ENCODE results near the gene GRID1.

The GRID1 gene

DNA sequence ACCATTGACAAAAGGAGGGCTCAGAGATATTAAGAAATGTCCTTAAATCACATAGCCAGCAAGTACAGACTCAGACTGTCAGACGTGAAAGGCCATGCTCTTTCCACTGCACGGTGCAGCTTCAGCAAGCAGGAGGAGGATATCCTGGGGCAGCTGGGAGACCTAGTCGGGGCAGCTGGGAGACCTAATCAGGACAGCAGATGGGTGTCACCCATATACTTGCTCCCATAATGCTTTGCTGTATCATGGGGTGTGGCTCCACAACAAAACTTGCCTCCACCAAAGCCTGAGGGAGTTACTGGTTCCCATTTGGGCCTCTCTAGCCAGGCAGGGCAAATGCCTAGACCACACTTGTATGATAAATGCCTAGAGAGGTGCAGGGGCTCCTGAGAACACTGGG lies 55.4 kb downstream of the GRID1 start:
- DNase-seq = no peak

DNA sequence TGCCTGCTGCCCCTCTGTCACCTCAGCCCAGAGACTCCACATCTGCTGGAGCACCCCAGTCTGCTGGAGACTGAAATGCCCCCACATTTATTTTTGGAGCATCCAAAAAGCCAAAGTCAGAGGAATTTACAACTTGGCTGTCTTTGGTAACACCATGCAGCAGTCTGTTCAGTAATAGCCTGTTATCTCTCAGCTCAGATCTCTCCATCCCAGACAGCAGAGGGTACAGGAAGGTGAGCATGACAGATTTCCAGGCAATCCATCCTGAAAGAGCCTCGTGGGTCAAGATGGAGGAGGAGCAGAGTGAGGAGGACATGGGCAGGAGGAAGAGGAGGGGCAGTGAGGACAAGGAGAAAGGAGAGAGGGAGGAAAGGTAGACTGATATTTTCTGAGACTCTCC lies 55.9 kb downstream of the GRID1 start:
- DNase-seq = no peak

DNA sequence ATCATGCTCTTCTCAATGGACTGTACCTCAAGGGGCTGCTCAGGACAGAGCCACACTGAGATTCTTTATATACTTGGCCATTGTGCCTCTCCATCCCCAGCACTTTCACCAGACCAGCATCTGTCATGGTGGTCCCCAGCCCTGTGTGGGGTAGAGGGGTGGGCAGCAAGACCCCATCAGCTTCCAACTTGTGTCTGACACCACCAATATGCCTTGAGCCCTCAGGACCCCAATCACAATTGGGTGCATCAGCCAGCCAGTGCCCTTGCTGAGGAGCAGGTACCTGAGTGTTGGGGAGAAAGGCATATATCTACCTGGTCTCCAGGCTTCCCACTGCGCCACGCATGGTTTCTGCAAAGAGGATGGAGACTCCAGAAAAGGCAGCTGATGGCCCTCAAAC lies 56.3 kb downstream of the GRID1 start:
- no peak for DNase-seq

DNA sequence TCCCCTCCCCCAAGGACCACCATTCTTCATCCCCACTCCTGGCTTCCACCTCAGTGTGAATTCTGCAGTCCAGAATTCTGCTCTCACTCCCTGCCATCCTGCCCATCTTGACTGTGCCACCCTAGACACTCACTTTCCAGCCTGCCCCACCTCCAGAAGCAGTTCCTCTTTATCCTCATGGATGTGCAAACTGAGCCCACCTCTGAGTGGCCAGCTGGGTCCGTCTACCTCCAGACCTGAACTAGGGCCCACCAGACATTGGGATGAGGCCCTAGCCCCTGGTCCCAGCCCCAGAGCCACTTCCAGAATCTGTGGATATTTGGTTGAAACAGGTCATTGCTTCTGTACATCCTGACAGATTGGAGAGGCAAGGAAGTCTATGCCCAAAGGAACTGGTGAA lies 58.5 kb downstream of the GRID1 start:
- DNase-seq = no peak

DNA sequence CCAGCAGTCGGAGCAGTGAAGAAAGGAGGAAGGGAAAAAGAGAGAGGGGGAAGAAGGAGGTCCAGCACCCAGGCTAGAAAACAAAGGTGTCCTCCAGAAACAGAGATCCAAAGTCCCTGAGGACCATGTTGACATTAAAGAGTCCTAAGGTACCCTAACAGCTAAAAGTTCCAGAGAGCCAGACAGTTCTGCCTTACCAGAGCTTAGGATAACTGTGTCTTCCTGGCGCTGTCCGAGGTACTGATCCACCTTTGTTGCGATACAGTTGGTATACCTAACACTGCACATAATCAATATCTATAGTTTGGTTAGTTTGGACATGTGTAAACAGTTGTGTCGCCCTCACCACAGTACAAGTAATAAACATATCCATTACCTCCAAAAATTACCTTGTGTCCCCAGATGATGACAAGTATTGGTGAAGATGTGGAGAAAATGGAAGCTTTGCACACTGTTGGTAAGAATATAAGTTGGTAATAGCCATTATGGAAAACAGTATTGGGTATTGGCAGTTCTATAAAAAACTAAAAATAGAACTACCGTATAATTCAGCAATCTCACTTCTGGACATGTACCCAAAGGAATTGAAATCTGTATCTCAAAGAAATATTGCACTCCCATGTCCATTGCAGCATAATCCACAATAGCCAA lies 59.8 kb downstream of the GRID1 start:
- no peak for DNase-seq

DNA sequence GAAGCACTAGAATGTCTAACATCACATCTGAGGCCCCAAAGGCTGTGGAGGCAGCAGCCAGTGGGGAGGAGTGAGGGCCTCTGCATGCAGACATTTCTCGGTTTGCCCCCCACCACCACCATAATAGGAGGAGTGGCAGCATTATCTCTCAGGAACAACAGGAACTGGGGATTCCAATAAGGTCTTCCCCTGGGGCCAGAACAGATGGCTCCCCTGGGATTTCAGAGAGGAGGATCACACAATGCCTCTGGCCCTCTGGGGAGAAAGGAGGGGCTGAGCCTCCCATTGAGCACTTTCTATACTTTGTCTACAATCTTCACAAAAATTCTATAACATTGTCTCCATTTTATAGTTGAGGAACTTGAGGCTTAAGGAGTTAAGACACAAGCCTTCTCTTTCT lies 61.1 kb downstream of the GRID1 start:
- peak in 1 of 2 experiments; percentile 31 for DNase-seq

DNA sequence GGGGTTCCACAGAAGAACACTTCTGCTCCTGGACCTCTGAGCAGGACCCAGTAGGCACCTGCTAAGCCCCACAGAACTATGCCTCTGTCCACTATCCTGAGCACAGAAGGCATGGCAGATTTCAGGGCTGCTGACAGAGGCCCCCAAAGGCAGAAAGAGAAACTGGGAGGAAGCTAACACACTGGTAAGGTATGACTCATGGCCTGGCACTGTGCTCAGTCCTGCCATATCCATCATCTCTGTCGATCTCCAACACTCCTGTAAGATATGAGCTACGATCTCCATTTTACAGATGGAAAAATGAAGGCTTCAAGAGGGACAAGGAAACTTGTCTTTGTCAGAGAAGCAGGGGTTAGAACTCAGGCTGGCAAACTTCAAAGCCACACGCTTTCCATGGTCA lies 62.2 kb downstream of the GRID1 start:
- no peak for DNase-seq

DNA sequence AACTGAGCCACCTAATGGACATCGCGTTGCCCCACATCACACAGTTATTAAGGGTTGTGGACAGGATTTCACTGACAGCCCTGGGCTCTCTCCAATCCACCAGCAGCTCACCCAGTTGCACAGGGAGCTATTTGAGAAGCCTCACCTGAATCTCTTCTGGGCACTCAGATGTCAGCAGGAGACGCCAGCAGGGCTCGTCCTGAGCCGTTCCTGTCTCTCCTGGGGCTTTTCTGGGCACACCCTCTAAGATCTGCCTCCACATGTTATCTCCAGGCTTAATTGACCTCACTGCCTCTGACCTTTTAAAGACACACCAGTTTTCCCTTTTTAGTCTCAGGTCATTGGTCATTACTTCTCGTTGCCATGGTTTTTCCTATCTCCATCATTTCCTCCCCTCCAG lies 63.0 kb downstream of the GRID1 start:
- no peak for DNase-seq

DNA sequence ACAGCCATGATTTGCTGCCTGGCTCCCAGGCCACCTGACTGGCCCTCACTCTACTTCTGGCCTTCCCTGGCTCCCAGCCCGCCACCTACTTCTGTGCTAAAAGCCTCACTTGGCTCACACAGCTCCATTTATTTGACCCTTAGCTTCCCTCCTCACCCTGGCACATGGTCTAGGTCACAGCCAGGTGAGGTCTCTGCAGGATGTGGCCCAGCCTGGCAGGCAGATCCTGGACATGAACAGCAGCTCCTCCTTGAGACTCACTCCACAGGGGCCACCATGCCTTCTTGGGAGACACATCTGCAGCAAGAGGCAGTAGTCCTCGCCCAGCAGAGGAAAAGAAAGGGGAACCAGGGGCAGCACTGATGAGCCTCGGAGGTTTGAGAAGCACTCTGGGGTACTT lies 64.6 kb downstream of the GRID1 start:
- DNase-seq = no peak

DNA sequence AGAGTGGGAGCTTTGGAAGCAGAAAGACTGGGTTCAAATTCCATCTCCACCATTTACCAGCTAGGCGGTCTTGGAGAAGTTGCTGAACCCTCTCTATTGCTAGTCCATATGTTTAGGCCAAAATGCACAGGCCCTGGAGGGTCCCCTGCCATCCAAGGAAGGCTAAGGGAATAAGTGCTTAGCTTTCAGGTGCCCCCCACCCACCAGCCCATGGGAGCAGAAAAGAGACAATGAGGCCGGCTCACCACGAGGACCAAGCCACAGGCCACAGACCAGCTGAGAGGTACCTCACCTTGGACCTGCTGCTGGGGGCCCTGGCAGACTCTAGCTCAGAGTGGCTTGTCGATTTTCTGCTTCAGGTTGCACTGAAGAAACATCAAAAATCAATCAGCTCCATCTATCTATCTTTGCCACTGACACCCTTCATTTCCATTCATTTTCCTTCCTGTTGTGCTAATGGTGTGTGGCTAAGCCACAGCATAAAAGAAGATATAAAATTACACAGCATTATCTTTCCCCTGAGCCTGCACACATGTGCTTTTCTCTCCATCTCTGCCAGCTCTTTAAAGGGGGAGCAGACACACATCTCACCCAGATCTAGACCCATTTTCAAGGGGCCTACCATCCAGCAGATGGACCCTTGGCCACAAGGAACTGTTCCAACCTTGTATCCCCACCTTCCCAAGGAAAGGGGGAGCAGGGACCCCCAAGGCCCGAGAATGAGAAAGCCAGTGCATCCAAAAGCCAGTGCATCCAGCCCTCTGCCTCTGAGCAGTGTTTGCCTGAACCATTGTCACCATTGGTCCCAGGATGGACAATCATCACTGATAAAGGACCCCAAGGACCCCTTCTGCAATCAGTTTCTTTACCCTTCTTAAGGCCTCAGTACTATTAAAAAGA lies 65.4 kb downstream of the GRID1 start:
- DNase-seq = no peak

DNA sequence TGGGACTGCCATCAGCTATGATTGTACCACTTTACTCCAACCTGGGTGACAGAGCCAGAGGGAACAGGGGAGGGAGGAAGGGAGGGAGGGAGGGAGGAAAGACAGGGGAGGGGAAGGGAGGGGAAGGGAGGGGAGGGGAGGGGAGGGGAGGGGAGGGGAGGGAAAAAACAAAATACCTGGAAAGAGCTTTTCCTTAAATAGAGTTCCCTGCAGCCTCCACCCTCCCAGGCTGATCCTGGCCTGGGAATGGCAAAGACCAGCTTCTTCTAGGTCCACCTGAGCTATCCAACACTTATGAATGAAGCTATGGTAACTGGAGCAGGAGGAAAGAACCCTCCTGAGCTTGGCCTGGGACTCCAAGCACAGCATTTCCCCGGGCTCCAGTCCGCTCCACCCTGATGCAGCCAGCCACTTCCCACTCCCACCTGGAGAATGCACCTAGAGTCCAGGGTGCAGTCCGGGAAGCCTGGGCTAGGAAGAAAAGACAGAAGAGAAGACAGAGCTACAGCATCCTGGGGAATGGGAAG lies 66.1 kb downstream of the GRID1 start:
- DNase-seq = no peak

DNA sequence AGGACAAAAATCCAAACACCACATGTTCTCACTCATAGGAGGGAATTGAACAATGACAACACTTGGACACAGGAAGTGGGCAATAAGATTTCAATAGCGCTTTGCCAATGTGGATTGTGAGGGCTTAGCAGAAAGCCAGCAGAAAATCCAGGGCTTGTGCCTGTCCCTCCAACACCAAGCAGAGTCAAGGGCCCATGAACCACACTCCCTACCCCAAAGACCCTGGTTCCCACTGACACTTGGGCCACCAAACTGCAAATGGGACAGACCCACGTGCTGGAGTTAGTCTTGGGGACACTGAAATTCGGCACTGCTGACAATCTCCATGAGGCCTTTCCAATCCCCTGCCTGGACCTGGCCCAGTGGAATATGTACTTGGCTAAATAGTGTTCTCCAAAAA lies 67.0 kb downstream of the GRID1 start:
- no peak for DNase-seq

DNA sequence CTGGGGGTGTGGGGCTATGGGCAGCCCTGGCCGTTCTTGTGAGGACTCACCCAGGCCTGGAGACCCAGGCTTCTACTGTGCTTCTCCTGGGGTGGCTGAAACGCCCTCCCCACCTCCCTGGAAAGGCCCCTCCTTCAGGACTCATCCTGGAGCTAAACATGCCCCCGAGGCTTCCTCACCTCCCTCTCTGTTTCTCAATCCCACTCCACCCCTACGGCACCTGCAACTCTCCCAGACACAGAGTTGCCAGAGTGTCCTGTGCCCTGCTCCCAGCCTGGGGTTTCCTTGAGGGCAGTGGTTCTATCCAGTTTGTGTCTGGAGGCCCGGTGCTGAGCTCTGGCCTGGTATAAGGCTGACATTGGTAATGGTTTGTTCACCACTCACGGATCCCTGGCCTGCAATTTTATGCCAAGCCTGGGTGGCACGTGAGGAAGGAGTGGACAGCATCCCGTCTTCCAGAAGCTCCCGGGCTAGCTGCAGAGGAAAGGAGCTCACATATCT lies 68.0 kb downstream of the GRID1 start:
- no peak for DNase-seq

DNA sequence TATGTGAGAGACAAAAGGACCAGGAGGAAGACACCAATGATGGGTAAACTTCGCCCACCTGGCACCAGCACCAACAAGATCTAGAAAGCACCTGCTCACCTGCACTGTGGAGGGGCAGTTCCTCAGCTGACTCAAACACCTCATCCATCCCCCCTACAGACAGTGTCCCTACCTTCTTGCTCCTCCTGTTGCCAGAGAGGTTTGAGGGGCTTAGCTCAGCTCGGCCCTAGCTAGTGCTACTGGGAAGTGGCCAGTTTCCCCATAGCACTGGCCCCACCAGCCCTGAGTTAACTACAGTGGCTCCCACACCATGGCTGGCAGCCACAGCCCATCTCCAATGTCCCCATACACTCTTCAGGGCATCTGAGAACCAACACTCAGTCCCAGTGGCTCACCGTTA lies 70.8 kb downstream of the GRID1 start:
- DNase-seq = no peak

DNA sequence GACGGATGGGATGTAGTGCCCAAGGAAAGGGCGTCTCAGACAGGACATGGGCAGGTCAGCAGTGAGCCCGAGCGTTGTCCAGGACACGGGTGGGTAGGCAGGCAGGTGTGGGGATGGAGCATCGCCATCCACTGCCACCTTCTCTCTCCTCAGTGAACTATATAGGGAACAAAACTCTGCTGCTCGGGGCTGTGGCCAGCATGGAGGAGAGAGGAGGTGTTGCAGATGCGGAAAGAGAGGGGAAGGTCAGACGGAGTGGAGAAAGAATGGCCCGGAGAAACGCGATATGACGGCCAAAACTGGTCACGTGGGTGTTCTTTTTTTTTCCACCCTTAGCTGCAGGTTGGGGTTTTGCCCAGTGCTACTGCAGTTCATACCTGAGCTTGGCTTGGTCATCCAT lies 71.2 kb downstream of the GRID1 start:
- DNase-seq = no peak

DNA sequence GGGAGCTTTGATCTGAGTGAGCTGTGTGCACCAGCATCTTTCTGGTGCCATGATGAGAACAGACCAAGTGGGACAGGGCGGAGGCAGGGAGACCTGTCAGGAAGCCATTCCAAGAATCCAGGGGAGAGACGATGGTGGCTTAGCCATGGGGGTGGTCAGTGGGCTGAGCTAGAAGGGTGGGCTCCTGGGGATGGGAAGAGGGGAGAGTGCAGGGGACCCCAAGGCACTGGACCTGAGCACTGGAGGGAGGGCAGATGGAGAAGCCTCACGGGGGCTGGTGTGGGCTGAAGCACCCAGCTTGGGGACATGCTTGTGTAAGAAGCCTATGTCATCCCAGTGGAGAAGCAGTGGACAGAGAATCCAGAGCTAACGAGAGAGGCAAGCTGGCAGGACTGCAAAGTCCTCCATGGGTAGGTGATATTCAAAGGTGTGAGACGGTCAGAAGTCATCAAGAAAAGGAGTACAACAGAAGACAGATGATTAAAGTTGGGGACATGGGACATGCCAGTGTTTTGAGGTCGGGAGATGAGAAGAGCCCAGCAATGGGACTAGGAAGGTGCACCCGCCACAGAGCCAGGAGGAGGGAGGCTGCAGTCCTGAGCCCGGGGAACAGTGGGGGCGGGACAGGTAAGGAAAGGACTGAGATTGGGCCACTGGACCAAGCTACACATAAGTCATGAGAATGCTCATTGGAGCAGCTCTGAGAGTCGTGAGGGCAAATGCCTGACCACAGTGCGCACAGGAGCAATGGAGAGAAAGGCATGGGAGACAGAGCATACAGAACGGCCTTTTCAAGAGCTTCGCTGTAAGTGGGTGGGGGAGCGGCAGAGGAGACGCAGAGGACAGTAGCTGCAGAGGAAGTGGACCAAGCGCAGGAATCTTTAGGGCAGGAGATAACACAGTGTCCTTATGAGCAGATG lies 72.0 kb downstream of the GRID1 start:
- no peak for DNase-seq

DNA sequence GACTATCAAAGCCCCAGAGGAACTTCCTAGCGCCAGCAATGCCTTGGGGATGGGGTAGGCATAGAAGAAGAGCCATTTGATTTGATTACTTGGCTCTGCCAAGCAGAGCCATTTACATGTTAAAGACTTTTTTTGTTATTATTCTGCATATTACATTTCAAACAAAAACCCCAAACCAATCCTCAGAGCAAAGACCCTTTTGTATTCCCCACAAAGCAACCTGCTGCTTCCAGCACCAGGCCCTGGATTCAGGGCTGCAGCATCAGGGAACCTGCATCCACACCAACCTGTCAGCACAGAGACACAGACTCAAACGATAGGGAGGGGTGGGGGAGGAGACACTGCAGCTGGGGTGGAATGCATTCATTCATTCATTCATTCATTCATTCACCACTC lies 73.2 kb downstream of the GRID1 start:
- no peak for DNase-seq

DNA sequence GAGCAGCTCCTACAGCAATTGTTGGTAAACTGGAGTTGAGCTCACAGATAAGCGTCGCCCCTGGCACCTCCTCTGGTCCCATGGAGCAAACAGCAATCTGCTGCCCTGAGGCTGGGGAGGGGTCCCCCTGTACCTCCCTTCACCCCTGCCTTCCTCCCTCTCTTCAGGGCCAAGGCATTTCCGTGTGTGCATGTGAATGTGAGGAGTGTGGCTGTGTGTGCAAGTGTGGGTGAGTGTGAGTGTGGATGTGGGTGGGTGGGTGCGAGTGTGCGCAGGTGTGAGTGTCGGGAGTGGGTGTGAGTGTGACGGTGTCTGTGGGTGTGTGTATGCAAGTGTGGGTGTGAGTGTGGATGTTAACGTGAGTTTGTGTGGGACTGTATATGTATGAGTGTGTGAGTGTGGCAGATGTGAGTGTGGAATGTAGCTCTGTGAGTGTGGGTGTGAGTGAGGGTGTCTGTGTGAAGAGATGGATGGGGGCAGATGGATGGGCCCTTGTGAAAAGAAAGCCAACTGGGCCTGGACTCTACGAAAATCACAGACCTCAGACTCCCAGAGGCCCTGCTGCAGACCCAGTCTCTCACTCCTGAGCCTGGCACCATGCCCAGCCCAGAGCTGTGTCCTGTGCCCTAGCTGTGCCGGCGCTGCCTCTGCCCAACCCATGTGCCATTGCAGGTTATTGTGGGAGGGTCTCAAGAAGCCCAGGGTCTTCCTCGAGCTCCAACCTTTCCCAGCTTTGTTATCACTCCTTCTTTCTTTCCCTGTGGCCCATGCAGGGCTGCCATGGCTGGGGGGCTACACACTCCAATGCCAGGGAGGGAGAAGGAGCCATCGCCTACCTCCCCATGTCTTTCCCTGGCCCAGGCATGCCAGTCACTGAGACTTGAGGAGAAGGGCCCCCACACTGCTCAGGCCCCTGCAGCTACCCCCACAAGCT lies 73.9 kb downstream of the GRID1 start:
- DNase-seq = no peak

DNA sequence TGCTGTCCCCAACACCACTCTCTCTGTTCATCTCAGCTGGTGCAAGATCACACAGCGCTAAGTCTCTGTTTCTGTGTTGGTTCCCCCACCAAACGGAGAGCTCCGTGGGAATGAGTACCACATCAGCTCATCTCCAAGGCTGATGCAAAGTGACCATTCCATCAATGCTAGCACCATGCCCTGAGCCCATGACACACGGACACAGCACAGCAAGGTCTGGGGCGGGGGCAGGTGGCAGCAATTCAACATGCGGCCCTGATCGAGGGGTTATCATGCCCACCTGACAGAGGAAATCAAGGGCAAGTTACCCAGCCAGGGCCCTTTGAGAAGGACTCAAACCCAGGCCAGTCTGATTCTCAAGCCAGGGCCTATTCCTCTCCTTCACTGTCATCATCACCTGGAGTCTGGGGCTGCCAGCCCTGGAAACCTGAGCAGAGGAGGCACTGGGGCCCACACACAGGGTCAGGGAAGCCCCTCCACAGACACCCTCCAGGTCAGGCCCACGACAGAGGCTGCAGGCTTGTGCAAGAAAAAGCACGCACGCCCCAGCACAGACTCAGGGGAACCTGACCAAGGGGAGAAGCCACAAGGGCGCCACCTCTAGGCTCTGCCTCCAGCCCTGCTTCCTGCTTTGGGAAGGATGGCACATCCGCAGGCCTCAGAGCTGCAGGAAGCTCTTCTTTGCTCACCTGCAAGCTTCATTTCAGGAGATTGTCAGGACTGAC lies 74.8 kb downstream of the GRID1 start:
- DNase-seq = peak in 1 of 2 experiments; percentile 9

DNA sequence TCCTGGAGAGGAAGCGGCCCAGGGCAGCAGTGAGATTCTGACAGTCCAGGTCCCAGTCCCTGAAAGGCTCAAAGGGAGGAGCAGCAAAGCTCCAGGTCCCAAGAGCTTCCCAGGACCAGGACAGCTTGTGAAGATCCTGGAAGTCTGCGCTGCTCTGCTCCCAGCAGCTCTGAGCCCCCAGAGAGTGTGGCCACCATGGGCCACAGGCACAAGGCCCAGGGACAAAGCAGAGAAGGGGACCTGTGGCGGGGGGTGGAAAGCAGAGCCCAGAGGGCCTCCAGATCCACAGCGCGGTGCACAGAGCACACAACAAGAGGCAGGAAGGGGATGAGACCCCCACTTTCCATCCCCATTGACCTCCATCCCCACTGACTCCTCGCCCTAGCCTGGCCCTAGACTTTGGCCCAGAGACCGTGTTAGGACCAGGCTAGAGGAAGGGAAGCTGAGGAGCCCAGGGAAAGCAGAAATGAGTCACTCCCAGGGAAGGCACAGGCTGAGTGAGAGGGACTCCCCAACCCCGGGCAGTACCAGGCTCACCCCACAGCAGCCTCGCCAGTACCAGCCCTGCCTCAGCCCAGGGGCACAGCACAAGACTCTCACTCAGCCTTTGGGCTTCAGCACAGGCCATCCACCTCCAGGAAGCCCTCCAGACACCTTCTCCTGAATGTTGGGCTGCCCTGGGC lies 75.5 kb downstream of the GRID1 start:
- no peak for DNase-seq

DNA sequence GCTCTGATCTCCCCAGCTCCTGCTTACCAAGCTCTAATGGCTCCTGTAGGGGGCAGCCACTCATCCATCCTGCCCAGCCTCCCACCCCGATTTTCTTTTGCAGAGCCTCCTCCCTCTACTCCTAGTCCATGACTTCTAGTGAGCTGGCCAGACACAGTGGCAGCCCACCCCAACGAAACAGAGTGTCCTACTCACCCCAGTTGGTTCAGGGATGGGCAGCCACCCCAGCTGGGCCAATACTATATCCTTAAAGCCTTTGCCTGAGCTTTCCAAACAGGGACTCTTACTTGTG lies 77.1 kb downstream of the GRID1 start:
- no peak for DNase-seq
